HL-60 (cell line): ENCODE data around the gene ATXN7L2.
"Not testable (repeated sequence)": the region's sequence is repeated elsewhere in the genome, so short reads cannot be mapped to it uniquely, and the experiment has no call there.

Source experiments
- DNase-seq, 2 experiments: peaks; one replicate each; pipeline ENCODE4 v3.0.0-alpha.2; 2010 to 2020; ENCODE audit warnings: low read depth in 1 of 2, low spot score in 1 of 2
- H3K27ac ChIP-seq: fragments of 250-450 bp; sonication (Bioruptor Pico); replicated peaks from 2 replicates; pipeline ENCODE4 v1.5.1; 2020; ENCODE audit warnings: mild to moderate bottlenecking, moderate library complexity
- H3K27me3 ChIP-seq: fragments of 250-450 bp; sonication (Bioruptor Pico); 2 replicates; pipeline ENCODE4 v1.5.1; 2021; ENCODE audit warnings: mild to moderate bottlenecking, moderate library complexity; ENCODE audit not compliant: insufficient read depth, poor library complexity, severe bottlenecking
- H3K4me3 ChIP-seq: replicated peaks from 2 replicates; pipeline ENCODE4 v1.5.1; 2011; ENCODE audit warnings: mild to moderate bottlenecking, control low read depth, low read length; ENCODE audit not compliant: insufficient read depth
- GABPA ChIP-seq: IDR thresholded peaks from 2 replicates; pipeline ENCODE4 v1.6.1; 2012; ENCODE audit warnings: low read depth
- POLR2AphosphoS5 ChIP-seq: IDR thresholded peaks from 2 replicates; pipeline ENCODE4 v1.6.1; 2012; ENCODE audit warnings: low read depth
- SPI1 ChIP-seq: IDR thresholded peaks from 2 replicates; pipeline ENCODE4 v1.6.1; 2012; ENCODE audit warnings: low read depth, mild to moderate bottlenecking, borderline replicate concordance
- TF ChIP-seq, protein P1 (sequence below): IDR thresholded peaks from 2 replicates; pipeline ENCODE4 v1.6.1; 2012; ENCODE audit warnings: low read depth; ENCODE audit not compliant: insufficient replicate concordance
- TF ChIP-seq, protein P2 (sequence below): IDR thresholded peaks from one replicate; pipeline ENCODE4 v1.5.1; 2011; ENCODE audit warnings: low read length, control low read depth, inconsistent platforms; ENCODE audit not compliant: insufficient read depth

ATXN7L2 gene

DNA sequence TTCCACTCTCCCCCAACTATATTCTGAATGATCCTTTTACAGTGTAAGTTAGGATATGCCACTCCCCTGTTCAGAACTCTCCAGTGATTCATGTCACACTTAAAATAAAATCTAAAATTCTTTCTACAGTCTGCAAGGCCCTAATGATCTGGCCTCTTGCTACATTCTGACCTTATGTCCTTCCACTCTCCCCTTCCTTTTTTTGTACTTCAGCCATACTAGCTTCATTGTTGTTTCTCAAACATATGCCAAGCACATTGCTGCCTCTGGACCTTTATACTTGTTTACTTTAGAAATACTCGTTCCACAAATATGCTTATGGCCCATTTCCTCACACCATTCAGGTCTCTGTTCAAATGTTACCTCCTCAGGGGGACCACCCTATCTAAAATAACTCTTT is 42.6 kb upstream of the ATXN7L2 start:
- DNase-seq, result no peak
- TF ChIP-seq GABPA (no peak), SPI1 (no peak), POLR2AphosphoS5 (no peak)
- TF ChIP-seq, protein P1, sequence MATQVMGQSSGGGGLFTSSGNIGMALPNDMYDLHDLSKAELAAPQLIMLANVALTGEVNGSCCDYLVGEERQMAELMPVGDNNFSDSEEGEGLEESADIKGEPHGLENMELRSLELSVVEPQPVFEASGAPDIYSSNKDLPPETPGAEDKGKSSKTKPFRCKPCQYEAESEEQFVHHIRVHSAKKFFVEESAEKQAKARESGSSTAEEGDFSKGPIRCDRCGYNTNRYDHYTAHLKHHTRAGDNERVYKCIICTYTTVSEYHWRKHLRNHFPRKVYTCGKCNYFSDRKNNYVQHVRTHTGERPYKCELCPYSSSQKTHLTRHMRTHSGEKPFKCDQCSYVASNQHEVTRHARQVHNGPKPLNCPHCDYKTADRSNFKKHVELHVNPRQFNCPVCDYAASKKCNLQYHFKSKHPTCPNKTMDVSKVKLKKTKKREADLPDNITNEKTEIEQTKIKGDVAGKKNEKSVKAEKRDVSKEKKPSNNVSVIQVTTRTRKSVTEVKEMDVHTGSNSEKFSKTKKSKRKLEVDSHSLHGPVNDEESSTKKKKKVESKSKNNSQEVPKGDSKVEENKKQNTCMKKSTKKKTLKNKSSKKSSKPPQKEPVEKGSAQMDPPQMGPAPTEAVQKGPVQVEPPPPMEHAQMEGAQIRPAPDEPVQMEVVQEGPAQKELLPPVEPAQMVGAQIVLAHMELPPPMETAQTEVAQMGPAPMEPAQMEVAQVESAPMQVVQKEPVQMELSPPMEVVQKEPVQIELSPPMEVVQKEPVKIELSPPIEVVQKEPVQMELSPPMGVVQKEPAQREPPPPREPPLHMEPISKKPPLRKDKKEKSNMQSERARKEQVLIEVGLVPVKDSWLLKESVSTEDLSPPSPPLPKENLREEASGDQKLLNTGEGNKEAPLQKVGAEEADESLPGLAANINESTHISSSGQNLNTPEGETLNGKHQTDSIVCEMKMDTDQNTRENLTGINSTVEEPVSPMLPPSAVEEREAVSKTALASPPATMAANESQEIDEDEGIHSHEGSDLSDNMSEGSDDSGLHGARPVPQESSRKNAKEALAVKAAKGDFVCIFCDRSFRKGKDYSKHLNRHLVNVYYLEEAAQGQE, result no peak
- TF ChIP-seq, protein P2, sequence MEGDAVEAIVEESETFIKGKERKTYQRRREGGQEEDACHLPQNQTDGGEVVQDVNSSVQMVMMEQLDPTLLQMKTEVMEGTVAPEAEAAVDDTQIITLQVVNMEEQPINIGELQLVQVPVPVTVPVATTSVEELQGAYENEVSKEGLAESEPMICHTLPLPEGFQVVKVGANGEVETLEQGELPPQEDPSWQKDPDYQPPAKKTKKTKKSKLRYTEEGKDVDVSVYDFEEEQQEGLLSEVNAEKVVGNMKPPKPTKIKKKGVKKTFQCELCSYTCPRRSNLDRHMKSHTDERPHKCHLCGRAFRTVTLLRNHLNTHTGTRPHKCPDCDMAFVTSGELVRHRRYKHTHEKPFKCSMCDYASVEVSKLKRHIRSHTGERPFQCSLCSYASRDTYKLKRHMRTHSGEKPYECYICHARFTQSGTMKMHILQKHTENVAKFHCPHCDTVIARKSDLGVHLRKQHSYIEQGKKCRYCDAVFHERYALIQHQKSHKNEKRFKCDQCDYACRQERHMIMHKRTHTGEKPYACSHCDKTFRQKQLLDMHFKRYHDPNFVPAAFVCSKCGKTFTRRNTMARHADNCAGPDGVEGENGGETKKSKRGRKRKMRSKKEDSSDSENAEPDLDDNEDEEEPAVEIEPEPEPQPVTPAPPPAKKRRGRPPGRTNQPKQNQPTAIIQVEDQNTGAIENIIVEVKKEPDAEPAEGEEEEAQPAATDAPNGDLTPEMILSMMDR, result no peak
- peaks cover 5% of the 10 kb centered on the region for H3K27me3 ChIP-seq
- H3K27ac ChIP-seq, result no peak overlapping the region
- no peak overlapping the region for H3K4me3 ChIP-seq

DNA sequence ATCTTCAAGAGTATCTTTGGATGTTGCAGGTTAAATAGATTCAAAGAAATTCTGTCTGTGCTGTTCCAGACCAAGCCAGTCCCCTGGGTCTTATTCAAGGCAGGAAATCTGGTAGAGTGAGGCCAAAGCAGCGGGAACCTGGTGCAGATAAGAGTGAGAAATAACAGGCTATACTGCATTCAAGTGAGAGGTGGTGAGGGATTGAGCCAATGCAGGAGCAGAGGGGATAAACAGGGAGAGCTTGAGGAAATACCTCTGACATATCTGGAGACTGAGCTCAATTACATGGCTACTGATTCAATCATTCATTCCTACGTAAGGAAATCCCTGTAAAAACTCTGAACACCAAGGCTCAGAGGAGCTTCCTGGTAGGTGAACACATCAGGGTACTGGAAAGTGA is 40.2 kb upstream of the ATXN7L2 start:
- TF ChIP-seq SPI1 (no peak), POLR2AphosphoS5 (no peak), GABPA (no peak)
- TF ChIP-seq, protein P2, result no peak
- TF ChIP-seq, protein P1, result no peak
- H3K4me3 ChIP-seq, result no peak overlapping the region
- H3K27ac ChIP-seq, result no peak overlapping the region
- peaks cover 7% of the 10 kb centered on the region for H3K27me3 ChIP-seq
- DNase-seq, result no peak

DNA sequence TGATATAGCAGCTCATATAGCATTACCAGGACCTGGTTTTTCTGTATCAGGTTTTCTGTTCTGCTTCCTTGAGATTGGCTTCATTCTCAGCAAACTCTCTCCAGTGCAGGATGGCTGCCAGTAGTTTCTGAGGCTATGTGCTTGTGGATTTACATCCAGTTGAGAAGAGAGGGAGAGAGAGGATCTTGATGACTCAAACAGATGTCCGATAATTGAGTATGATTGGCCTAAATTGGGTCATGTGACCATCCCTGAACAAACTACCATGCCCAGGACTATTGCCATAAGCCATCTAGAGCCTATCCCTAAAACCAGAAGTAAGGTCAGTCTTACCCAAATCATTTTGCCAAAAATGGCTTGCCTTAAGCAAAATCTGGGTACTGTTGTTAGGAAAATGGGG is 39.4 kb upstream of the ATXN7L2 start:
- Histone ChIP-seq H3K4me3 (no peak overlapping the region), H3K27ac (no peak overlapping the region), H3K27me3 (peaks cover 7% of the 10 kb centered on the region)
- no peak for DNase-seq
- TF ChIP-seq, protein P2, result no peak
- TF ChIP-seq, protein P1, result no peak
- TF ChIP-seq GABPA (no peak), POLR2AphosphoS5 (no peak), SPI1 (no peak)

DNA sequence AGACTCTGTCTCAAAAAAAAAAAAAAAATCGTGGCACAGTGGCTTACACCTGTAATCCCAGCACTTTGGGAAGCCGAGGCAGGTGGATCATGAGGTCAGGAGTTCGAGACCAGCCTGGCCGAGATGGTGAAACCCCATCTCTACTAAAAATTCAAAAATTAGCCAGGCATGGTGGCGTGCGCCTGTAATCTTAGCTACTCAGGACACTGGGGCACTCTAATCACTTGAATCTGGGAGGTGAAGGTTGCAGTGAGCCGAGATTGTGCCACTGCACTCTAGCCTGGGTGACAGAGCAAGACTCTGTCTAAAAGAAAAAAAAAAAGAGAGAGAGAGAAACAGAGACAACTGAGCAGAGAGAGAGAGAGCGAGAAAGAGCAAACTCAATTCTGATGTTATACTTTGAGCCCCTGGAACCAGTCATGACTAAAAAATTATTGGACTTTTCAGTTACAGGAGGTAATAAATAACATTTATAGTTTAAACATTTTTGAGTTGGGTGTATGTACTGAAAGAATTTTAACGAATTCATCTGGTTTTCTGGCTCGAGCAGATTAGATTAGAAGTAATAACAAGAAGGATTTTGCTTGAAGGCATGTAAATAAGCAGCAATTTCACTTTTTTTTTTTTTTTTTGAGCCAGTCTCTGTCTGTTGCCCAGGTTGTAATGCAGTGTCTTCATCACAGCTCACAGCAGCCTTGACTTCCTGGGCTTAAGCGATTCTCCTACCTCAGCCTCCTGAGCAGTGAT is 37.6 kb upstream of the ATXN7L2 start:
- H3K27ac ChIP-seq, DNase-seq, H3K27me3 ChIP-seq, H3K4me3 ChIP-seq: not testable (repeated sequence)
